HEK293 (cell line): ENCODE results near the gene KRTAP5-7.
"Not testable (repeated sequence)": the region's sequence is repeated elsewhere in the genome, so short reads cannot be mapped to it uniquely, and the experiment has no call there.

Experiments used
- CTCF ChIA-PET: fragments of 350-600 bp; formaldehyde crosslinking; extraction: SDS; loops from one replicate; lab custom pipeline; 2021; ENCODE audit warnings: antibody characterized with exemption; lab: Yijun Ruan, JAX
- POLR2A ChIA-PET: fragments of 300-600 bp; formaldehyde crosslinking; extraction: SDS; loops from one replicate; lab custom pipeline; 2020; ENCODE audit warnings: antibody characterized with exemption, inconsistent platforms; lab: Yijun Ruan, JAX
- H3K27ac ChIP-seq: fragments of 200-500 bp; sonication (Bioruptor generic); 2 replicates; pipeline ENCODE4 v1.5.1; 2014; ENCODE audit warnings: low read depth, low read length, control low read depth, inconsistent platforms; ENCODE audit errors: extremely low read depth
- H3K36me3 ChIP-seq, 2 experiments: fragments of 200-500 bp in 1 of 2; sonication (Bioruptor generic) in 1 of 2; 1 replicate in 1 of 2; 2 replicates in 1 of 2; pipeline ENCODE4 v1.5.1; 2014 to 2017; ENCODE audit warnings: inconsistent platforms in 2 of 2, low read length in 2 of 2; ENCODE audit not compliant: control insufficient read depth in 2 of 2, insufficient read depth in 1 of 2
- H3K4me1 ChIP-seq: fragments of 200-500 bp; sonication (Bioruptor generic); 2 replicates; pipeline ENCODE4 v1.5.1; 2014; ENCODE audit warnings: mild to moderate bottlenecking, low read length, inconsistent platforms; ENCODE audit not compliant: control insufficient read depth, insufficient read depth
- H3K4me3 ChIP-seq: 2 replicates; pipeline ENCODE4 v1.5.1; 2011; ENCODE audit warnings: low read depth, mild to moderate bottlenecking, control low read depth, low read length, moderate library complexity
- H3K9me3 ChIP-seq: fragments of 200-500 bp; sonication (Bioruptor generic); 2 replicates; pipeline ENCODE4 v1.5.1; 2014; ENCODE audit warnings: low read depth, low read length, inconsistent platforms; ENCODE audit not compliant: control insufficient read depth, insufficient read depth
- EGR2 ChIP-seq: fragments of 450-650 bp; formaldehyde crosslinking; IDR thresholded peaks from 2 replicates; pipeline ENCODE4 v1.5.1; 2016; ENCODE audit warnings: low read depth, missing biosample characterization, missing genetic modification characterization
- GLI2 ChIP-seq: fragments of 450-650 bp; formaldehyde crosslinking; IDR thresholded peaks from 2 replicates; pipeline ENCODE4; 2017; ENCODE audit warnings: missing biosample characterization, missing genetic modification characterization, low read depth, borderline replicate concordance
- ZNF184 ChIP-seq: fragments of 450-650 bp; IDR thresholded peaks from 2 replicates; pipeline ENCODE4 v1.5.1; 2018; ENCODE audit warnings: missing biosample characterization, mild to moderate bottlenecking, missing genetic modification characterization
- ZNF266 ChIP-seq: fragments of 450-650 bp; formaldehyde crosslinking; IDR thresholded peaks from 2 replicates; pipeline ENCODE4 v1.5.1; 2016; ENCODE audit warnings: missing biosample characterization, missing genetic modification characterization, low read depth
- ZNF404 ChIP-seq: fragments of 450-650 bp; formaldehyde crosslinking; IDR thresholded peaks from 2 replicates; pipeline ENCODE4 v1.5.1; 2017; ENCODE audit warnings: missing biosample characterization, missing genetic modification characterization
- ZNF704 ChIP-seq: fragments of 450-650 bp; formaldehyde crosslinking; IDR thresholded peaks from 2 replicates; pipeline ENCODE4 v1.5.1; 2016; ENCODE audit warnings: missing biosample characterization, missing genetic modification characterization
- TF ChIP-seq, protein P1 (sequence below): fragments of 450-650 bp; formaldehyde crosslinking; IDR thresholded peaks from 2 replicates; pipeline ENCODE4 v1.5.1; 2016; ENCODE audit warnings: missing biosample characterization, missing genetic modification characterization
- TF ChIP-seq, protein P2 (sequence below): fragments of 450-650 bp; formaldehyde crosslinking; IDR thresholded peaks from 2 replicates; pipeline ENCODE4 v1.5.1; 2017; ENCODE audit warnings: missing biosample characterization, missing genetic modification characterization

KRTAP5-7 gene

GRCh38 chr11:71527576-71528210 lies 626 bp downstream of the KRTAP5-7 start:
- Histone ChIP-seq H3K4me1 (no peaks in the 10 kb centered on the region), H3K27ac (no peak overlapping the region), H3K36me3 (no peaks in the 10 kb centered on the region)
- TF ChIP-seq, protein P1, sequence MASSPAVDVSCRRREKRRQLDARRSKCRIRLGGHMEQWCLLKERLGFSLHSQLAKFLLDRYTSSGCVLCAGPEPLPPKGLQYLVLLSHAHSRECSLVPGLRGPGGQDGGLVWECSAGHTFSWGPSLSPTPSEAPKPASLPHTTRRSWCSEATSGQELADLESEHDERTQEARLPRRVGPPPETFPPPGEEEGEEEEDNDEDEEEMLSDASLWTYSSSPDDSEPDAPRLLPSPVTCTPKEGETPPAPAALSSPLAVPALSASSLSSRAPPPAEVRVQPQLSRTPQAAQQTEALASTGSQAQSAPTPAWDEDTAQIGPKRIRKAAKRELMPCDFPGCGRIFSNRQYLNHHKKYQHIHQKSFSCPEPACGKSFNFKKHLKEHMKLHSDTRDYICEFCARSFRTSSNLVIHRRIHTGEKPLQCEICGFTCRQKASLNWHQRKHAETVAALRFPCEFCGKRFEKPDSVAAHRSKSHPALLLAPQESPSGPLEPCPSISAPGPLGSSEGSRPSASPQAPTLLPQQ (tag by site-specific recombination): no peak
- no peak for TF ChIP-seq GLI2 (tag by site-specific recombination)
- TF ChIP-seq, all 188 proteins: peak for 0
- POLR2A ChIA-PET: no interaction called here
- CTCF ChIA-PET: no interaction called here
- Histone ChIP-seq H3K9me3 (no peaks in the 10 kb centered on the region), H3K4me3 (no peak overlapping the region)

DNA sequence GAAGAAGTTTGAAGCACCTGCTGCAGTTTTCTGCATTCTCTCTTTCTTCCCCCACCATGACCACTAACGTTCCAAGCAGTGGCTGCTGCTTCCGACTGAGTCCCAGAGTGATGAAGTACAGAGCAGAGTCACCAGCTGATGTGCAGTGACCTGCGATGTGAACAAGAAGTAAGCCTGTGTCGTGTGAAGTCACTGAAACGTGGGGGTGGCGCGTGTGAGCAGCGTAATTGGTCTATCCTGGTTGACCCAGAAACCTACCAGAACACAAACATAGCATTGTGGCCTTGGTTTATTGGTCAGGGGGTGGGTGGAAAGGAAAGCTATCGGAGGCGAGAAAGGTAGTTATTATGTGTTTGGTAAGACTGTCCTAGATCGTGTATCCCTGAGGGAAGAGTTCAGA lies 3.5 kb downstream of the KRTAP5-7 start:
- POLR2A ChIA-PET: no interaction called here
- no peaks in the 10 kb centered on the region for H3K4me1 ChIP-seq
- H3K36me3 ChIP-seq: no peaks in the 10 kb centered on the region
- H3K27ac ChIP-seq: no peak overlapping the region
- no peaks in the 10 kb centered on the region for H3K9me3 ChIP-seq
- no peak overlapping the region for H3K4me3 ChIP-seq
- CTCF ChIA-PET: no interaction called here
- TF ChIP-seq ZNF184 (tag by site-specific recombination) (no peak), ZNF404 (no peak), EGR2 (tag by site-specific recombination) (0 out of 2 replicates have a peak, but pooled peaks have one; percentile 36), ZNF266 (no peak)

GRCh38 chr11:71532036-71532610 lies 5.1 kb downstream of the KRTAP5-7 start:
- ChIA-PET CTCF (no interaction called here), POLR2A (no interaction called here)
- no peaks in the 10 kb centered on the region for H3K36me3 ChIP-seq
- H3K4me1 ChIP-seq: no peaks in the 10 kb centered on the region
- H3K4me3 ChIP-seq: no peak overlapping the region
- TF ChIP-seq, protein P2, sequence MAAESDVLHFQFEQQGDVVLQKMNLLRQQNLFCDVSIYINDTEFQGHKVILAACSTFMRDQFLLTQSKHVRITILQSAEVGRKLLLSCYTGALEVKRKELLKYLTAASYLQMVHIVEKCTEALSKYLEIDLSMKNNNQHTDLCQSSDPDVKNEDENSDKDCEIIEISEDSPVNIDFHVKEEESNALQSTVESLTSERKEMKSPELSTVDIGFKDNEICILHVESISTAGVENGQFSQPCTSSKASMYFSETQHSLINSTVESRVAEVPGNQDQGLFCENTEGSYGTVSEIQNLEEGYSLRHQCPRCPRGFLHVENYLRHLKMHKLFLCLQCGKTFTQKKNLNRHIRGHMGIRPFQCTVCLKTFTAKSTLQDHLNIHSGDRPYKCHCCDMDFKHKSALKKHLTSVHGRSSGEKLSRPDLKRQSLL (tag by site-specific recombination): no peak
- TF ChIP-seq ZNF704 (tag by site-specific recombination): no peak
- no peak overlapping the region for H3K27ac ChIP-seq
- no peaks in the 10 kb centered on the region for H3K9me3 ChIP-seq

DNA sequence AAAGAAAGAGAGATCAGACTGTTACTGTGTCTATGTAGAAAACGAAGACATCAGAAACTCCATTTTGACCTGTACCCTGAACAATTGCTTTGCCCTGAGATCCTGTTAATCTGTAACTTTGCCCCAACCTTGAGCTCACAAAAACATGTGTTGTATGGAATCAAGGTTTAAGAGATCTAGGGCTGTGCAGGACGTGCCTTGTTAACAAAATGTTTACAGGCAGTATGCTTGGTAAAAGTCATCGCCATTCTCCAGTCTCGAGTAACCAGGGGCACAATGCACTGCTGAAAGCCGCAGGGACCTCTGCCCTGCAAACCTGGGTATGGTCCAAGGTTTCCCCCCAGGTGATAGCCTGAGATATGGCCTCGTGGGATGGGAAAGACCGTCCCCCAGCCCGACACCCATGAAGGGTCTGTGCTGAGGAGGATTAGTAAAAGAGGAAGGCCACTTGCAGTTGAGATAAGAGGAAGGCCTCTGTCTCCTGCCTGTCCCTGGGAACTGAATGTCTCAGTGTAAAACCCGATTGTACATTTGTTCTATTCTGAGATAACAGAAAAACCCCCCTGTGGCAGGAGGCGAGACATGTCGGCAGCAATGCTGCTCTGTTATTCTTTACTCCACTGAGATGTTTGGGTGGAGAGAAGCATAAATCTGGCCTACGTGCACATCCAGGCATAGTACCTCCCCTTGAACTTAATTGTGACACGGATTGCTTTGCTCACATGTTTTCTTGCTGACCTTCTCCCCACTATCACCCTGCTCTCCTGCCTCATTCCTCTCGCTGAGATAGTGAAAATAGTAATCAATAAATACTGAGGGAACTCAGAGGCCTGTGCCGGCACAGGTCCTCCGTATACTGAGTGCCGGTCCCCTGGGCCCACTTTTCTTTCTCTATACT lies 7.9 kb downstream of the KRTAP5-7 start:
- POLR2A ChIA-PET, H3K4me1 ChIP-seq, CTCF ChIA-PET: not testable (repeated sequence)

More for the DNA sequence above, 7.9 kb downstream of the KRTAP5-7 start:
- H3K9me3 ChIP-seq, H3K4me3 ChIP-seq, H3K27ac ChIP-seq, H3K36me3 ChIP-seq: not testable (repeated sequence)
